Common myeloid progenitor, CD34-positive (primary cell): Measurements from ENCODE around the gene FBN1.

ENCODE experiments used
- CTCF ChIA-PET: fragments of 350-600 bp; sonication (Branson Sonifier 250); formaldehyde crosslinking; loops from one replicate; lab custom pipeline; 2021; ENCODE audit warnings: antibody characterized with exemption; lab: Charles Lee
- POLR2A ChIA-PET: fragments of 350-600 bp; sonication (Branson Sonifier 250); formaldehyde crosslinking; loops from one replicate; lab custom pipeline; 2021; ENCODE audit warnings: antibody characterized with exemption; lab: Charles Lee
- DNase-seq, 3 donors: peaks; one replicate each; pipeline versions ENCODE4 v3.0.0 to v3.0.0-alpha.2; 2013
- H3K27ac ChIP-seq, 2 experiments: 1 replicate in 1 of 2; 2 replicates in 1 of 2; pipeline ENCODE4 v1.7.0; 2013; ENCODE audit warnings: inconsistent platforms in 2 of 2, low read length in 2 of 2, mild to moderate bottlenecking in 2 of 2, low read depth in 1 of 2, moderate library complexity in 1 of 2; ENCODE audit not compliant: severe bottlenecking in 2 of 2, insufficient read depth in 1 of 2, poor library complexity in 1 of 2
- H3K27me3 ChIP-seq, 5 experiments: replicated peaks in 2 of 5; 1 replicate in 3 of 5; 2 replicates in 2 of 5; pipeline versions ENCODE4 v1.6.1 to v1.7.0; 2013; ENCODE audit warnings: low read length in 4 of 5, mild to moderate bottlenecking in 2 of 5, moderate library complexity in 2 of 5, inconsistent platforms in 1 of 5; ENCODE audit not compliant: insufficient read depth in 5 of 5, control insufficient read depth in 4 of 5
- H3K36me3 ChIP-seq, 4 experiments: 1 replicate in 2 of 4; 2 replicates in 2 of 4; pipeline versions ENCODE4 v1.6.1 to v1.7.0; 2013; ENCODE audit warnings: low read length in 3 of 4, control low read depth in 1 of 4, mild to moderate bottlenecking in 1 of 4; ENCODE audit not compliant: control insufficient read depth in 4 of 4, insufficient read depth in 4 of 4
- H3K4me1 ChIP-seq, 4 experiments: 1 replicate in 3 of 4; 2 replicates in 1 of 4; pipeline versions ENCODE4 v1.6.1 to v1.7.1; 2013; ENCODE audit warnings: low read length in 3 of 4, mild to moderate bottlenecking in 3 of 4, control low read depth in 1 of 4, inconsistent platforms in 1 of 4, moderate library complexity in 1 of 4; ENCODE audit not compliant: control insufficient read depth in 4 of 4, insufficient read depth in 4 of 4; ENCODE audit errors: control extremely low read depth in 1 of 4
- H3K4me3 ChIP-seq, 7 experiments: 1 replicate in 4 of 7; 2 replicates in 3 of 7; pipeline versions ENCODE4 v1.5.1 to v1.7.0; 2013; ENCODE audit warnings: mild to moderate bottlenecking in 7 of 7, low read length in 6 of 7, moderate library complexity in 6 of 7, inconsistent platforms in 2 of 7, low read depth in 2 of 7, control low read depth in 1 of 7; ENCODE audit not compliant: insufficient read depth in 4 of 7, control insufficient read depth in 1 of 7; ENCODE audit errors: extremely low read depth in 1 of 7
- H3K9me3 ChIP-seq, 5 experiments: 1 replicate in 4 of 5; 2 replicates in 1 of 5; pipeline versions ENCODE4 v1.6.1 to v1.7.1; 2013; ENCODE audit warnings: low read length in 4 of 5, mild to moderate bottlenecking in 2 of 5, inconsistent platforms in 1 of 5, low read depth in 1 of 5, moderate library complexity in 1 of 5; ENCODE audit not compliant: control insufficient read depth in 4 of 5, insufficient read depth in 2 of 5; ENCODE audit errors: control extremely low read depth in 1 of 5
- WGBS: methylation state at CpG from one replicate; pipeline ENCODE4 v1.1.5; 2013; ENCODE audit not compliant: insufficient coverage; 5-methylcytosine and 5-hydroxymethylcytosine counted together

The FBN1 gene

DNA sequence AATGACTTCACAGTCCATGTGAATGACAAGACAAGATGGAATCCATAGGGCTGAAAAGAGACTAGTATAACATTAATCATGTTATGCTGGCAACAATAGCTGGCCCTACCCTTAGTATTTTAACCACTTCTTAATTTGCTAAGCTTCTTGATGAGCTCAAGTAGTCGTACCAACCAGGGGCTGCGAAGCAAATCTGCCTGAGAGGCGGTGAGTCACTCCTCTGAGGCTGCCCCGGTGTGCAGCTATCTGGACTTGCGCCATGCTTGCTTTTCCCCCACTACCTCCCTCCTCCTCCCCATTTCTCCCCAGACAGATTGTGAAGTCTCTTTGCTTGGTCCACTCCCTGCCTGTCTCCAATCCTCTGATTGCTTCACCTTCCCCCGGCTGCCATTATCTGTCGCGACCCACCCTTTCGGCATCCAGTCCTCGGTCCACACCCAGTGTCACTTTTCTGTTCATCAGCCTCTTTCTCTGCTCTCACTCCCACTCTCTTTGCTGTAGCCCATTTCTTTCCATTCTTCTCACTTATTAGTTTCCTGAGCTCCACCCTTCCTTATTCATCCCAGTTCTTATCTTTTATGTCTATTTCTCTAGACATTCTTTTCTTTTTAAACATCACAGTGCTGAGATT is 271.6 kb downstream of the FBN1 start:
- ChIA-PET POLR2A (no interaction called here), CTCF (interaction anchor here (0.9 to 1.1 kb wide), 2 partner anchors 21 to 38 kb away, joined by 3 read pairs; no protein-coding TSS in a partner anchor)
- Histone ChIP-seq H3K27ac (no peak overlapping the region), H3K36me3 (no peaks in the 10 kb centered on the region), H3K9me3 (no peaks in the 10 kb centered on the region), H3K4me1 (no peaks in the 10 kb centered on the region), H3K4me3 (no peak overlapping the region), H3K27me3 (no peaks in the 10 kb centered on the region)
- WGBS, result 91% methylated on average over 10 of the region's 10 CpGs
- no peak for DNase-seq

- ChIA-PET CTCF (interaction anchor here (1.1 to 3.5 kb wide), 2 partner anchors 11 to 13 kb away, joined by 3 to 11 read pairs; no protein-coding TSS in a partner anchor), POLR2A (no interaction called here)
- Histone ChIP-seq H3K9me3 (no peaks in the 10 kb centered on the region), H3K27me3 (no peaks in the 10 kb centered on the region), H3K4me1 (no peaks in the 10 kb centered on the region), H3K27ac (no peak overlapping the region), H3K4me3 (no peak overlapping the region), H3K36me3 (no peaks in the 10 kb centered on the region)
- DNase-seq, result no peak
- WGBS, result no CpG with 5 or more reads among the region's 2 CpGs
Observed at GRCh38 chr15:48371961-48372360, 273.5 kb downstream of the FBN1 start.

- no peaks in the 10 kb centered on the region for H3K36me3 ChIP-seq
- ChIA-PET CTCF (interaction anchor here (1.1 to 3.5 kb wide), 2 partner anchors 11 to 13 kb away, joined by 3 to 11 read pairs; no protein-coding TSS in a partner anchor), POLR2A (no interaction called here)
- WGBS, result 100% methylated on average over 1 of the region's 2 CpGs
- no peak for DNase-seq
- H3K27ac ChIP-seq, result no peak overlapping the region
- H3K27me3 ChIP-seq, result no peaks in the 10 kb centered on the region
- no peak overlapping the region for H3K4me3 ChIP-seq
- H3K9me3 ChIP-seq, result no peaks in the 10 kb centered on the region
- no peaks in the 10 kb centered on the region for H3K4me1 ChIP-seq
Observed at GRCh38 chr15:48371550-48371949, 274.0 kb downstream of the FBN1 start.

- no peak for DNase-seq
- CTCF ChIA-PET, result interaction anchor here (0.7 to 3.5 kb wide), 3 partner anchors 12 to 235 kb away, joined by 3 to 11 read pairs (median 10); no protein-coding TSS in a partner anchor
- Histone ChIP-seq H3K27me3 (no peaks in the 10 kb centered on the region), H3K9me3 (no peaks in the 10 kb centered on the region), H3K36me3 (no peaks in the 10 kb centered on the region), H3K4me3 (no peak overlapping the region), H3K27ac (no peak overlapping the region), H3K4me1 (no peaks in the 10 kb centered on the region)
- POLR2A ChIA-PET, result interaction anchor here (0.5 kb wide), 2 partner anchors 11 to 45 kb away, joined by 3 read pairs; no protein-coding TSS in a partner anchor
- WGBS, result 100% methylated on average over 1 of the region's 3 CpGs
Observed at GRCh38 chr15:48370460-48370859, 275.0 kb downstream of the FBN1 start.

- CTCF ChIA-PET, result no interaction called here
- Histone ChIP-seq H3K9me3 (no peaks in the 10 kb centered on the region), H3K27me3 (no peaks in the 10 kb centered on the region), H3K27ac (no peak overlapping the region), H3K36me3 (no peaks in the 10 kb centered on the region), H3K4me1 (no peaks in the 10 kb centered on the region), H3K4me3 (no peak overlapping the region)
- POLR2A ChIA-PET, result no interaction called here
- DNase-seq, result peak in 1 of 3 donors; percentile 15
- 64% methylated on average over 2 of the region's 3 CpGs for WGBS
Observed at GRCh38 chr15:48367483-48367882, 278.0 kb downstream of the FBN1 start.

GRCh38 chr15:48366584-48367312 is 278.8 kb downstream of the FBN1 start:
- ChIA-PET POLR2A (no interaction called here), CTCF (interaction anchor here (1.1 to 1.2 kb wide), 2 partner anchors 9 to 14 kb away, joined by 5 read pairs; no protein-coding TSS in a partner anchor)
- H3K4me1 ChIP-seq, result no peaks in the 10 kb centered on the region
- no peaks in the 10 kb centered on the region for H3K36me3 ChIP-seq
- H3K9me3 ChIP-seq, result no peaks in the 10 kb centered on the region
- no peak overlapping the region for H3K4me3 ChIP-seq
- 100% methylated on average over 2 of the region's 4 CpGs for WGBS
- H3K27me3 ChIP-seq, result no peaks in the 10 kb centered on the region
- DNase-seq, result no peak
- H3K27ac ChIP-seq, result no peak overlapping the region

GRCh38 chr15:48365575-48365974 is 279.9 kb downstream of the FBN1 start:
- no CpG with 5 or more reads among the region's 1 CpG for WGBS
- CTCF ChIA-PET, result interaction anchor here (1.1 to 1.2 kb wide), 2 partner anchors 8 to 13 kb away, joined by 5 read pairs; no protein-coding TSS in a partner anchor
- no peaks in the 10 kb centered on the region for H3K4me1 ChIP-seq

More at GRCh38 chr15:48365575-48365974, 279.9 kb downstream of the FBN1 start:
- Histone ChIP-seq H3K9me3 (peaks cover 0 to 3% (median 0%) of the 10 kb centered on the region in 5 experiments), H3K27ac (no peak overlapping the region), H3K36me3 (no peaks in the 10 kb centered on the region), H3K4me3 (no peak overlapping the region), H3K27me3 (no peaks in the 10 kb centered on the region)
- DNase-seq, result no peak
- POLR2A ChIA-PET, result interaction anchor here (0.6 kb wide), 1 partner anchor 10 kb away, joined by 3 read pairs; no protein-coding TSS in a partner anchor
